HG03280 (cell line): ENCODE data around the gene MT1F.
"Not testable (repeated sequence)": the region's sequence is repeated elsewhere in the genome, so short reads cannot be mapped to it uniquely, and the experiment has no call there.

Source experiments
- ATAC-seq: cut with Tn5 transposase; IDR thresholded peaks from one replicate; pipeline ENCODE4 v1.9.1; 2021; ENCODE audit warnings: mild to moderate bottlenecking, moderate library complexity; ENCODE audit not compliant: unreplicated experiment

Gene MT1F

DNA sequence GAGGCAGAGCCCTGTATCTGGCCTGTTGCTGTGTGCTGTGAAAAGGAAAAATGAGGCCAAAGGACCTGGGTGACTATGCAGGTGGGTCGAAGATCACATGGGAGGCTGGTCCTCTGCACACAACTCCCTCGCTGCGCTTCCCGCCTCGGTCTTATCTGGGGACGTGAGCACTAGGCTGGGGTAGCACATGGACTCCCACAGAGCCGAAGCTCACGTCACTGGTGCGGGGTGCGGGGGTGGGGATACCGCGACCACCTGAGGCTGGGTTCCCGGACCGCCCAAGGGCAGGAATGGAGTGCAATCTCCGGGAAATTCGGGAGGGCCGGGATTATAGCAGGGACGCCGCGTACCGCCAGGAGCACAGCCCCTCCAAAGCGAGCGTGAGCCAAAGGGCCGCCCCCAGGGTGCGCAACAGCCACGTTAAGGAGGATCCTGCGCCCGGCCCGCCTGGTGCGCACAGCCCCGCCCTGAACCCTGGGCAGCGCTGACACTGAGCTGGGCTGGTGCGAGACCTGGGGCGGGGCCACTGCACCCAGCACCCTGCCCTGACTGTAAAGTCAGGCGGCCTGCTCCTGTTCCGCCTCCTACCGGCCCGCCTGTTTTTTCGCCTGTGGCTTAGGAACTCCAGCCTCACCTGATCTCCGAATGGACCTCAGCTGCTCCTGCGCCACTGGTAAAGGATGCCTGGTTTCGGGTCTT, 14.5 kb upstream of the MT1F start:
- no peak for ATAC-seq

- ATAC-seq, result no peak
Observed at GRCh38 chr16:56643833-56644232, 13.9 kb upstream of the MT1F start.

- ATAC-seq, result no peak
Observed at GRCh38 chr16:56645311-56645710, 12.4 kb upstream of the MT1F start.

DNA sequence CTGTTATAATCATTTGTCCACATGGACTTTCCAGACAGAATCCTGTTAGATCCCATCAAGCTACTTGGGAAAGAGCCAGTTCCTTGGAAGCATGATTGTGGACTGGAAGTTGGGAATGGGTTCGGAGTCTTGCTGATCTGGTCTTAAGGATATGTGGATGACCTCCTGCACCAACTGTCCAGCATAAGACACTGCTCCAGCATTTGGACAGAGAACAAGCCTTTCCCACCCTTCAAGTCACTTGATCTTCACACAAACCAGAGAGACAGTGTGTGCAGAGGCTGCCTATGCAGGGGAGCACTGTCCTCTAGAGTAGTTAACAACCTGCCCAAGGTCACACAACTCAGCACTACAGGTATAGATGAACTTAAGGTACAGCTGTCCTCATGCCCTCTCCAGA, 11.9 kb upstream of the MT1F start:
- ATAC-seq, result no peak

DNA sequence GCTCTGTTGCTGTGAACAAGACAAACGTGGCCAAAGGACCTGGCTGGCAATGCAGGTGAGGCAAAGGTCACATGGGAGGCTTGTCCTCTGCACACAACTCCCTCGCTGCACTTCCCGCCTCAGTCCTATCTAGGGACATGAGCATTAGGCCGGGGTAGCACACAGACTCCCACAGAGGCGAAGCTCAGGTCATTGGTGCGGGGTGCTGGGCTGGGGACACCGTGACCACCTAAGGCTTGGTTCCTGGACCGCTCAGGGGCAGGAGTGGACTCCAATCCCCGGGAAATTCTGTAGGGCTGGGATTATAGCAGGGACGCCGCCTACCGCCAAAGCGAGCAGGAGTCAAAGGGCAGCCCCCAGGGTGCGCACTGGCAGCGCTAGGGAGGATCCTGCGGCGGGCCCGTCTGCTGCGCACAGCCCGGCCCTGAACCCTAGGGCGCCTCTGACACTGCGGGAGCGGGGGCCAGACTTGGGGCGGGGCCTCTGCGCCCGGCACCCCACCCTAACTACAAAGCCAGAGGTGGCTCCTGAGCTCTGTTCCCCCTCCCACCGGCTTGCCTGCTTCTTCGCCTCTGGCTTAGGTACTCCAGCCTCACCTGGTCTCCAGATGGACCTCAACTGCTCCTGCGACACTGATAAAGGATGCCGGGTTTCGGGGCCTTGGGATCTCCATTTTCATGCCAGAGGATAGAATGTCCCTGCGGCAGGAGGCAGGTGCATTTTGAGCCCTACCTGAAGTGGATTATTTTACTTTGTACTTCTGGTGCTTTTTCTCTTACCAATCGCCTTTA, 9.9 kb upstream of the MT1F start:
- no peak for ATAC-seq

DNA sequence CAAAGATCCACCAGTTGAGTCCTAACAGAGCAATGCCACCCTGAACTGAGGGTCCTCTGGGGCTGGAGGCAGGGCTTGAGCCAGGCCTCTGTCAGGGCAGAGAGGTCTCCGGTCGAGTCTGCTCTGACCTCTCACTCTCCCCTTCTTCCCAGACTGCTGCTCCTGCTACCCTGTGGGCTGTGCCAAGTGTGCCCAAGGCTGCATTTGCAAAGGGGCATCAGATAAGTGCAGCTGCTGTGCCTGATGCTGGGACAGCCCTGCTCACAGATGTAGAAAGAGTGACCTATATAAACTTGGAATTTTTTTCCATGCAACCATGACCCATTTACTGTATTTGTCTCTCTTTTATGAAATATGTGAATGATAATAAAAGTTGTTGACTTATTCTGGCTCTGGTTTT, 8.5 kb upstream of the MT1F start:
- ATAC-seq, result no peak

GRCh38 chr16:56649820-56650219, 7.9 kb upstream of the MT1F start:
- ATAC-seq, result no peak

GRCh38 chr16:56651586-56651985, 6.2 kb upstream of the MT1F start, which contains the start of gene MT1B:
Gene MT1B (plus strand): TSS chr16:56651886. CDS start chr16:56651954, 68 bp downstream.
- no peak for ATAC-seq

- no peak for ATAC-seq
Observed at GRCh38 chr16:56652600-56652999, 5.2 kb upstream of the MT1F start.

GRCh38 chr16:56653218-56653617, 4.5 kb upstream of the MT1F start:
- ATAC-seq, result no peak

- ATAC-seq, result no peak
Observed at GRCh38 chr16:56658327-56658875, 642 bp downstream of the MT1F start.

- ATAC-seq, result no peak
Observed at GRCh38 chr16:56662357-56663354, 4.9 kb downstream of the MT1F start.

DNA sequence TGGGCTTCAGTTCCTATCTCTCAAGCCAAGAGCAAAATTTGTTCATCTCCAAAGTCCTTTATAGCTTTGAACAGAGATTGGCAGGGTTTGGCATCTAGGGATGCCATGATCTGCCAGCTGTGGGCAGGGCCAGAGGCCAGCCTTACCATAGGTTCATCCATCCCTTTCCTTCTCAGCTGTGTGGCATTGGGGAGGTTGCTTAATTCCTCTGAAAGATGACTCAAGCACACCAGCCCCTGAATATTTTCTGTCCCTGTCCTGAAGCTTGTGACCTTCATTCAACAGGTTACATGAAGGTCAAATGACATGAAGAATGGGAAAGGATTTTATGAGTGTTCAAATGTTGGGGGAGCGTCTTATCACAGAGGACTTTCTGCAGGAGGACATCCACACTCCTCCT, 6.7 kb downstream of the MT1F start:
- ATAC-seq, result no peak

DNA sequence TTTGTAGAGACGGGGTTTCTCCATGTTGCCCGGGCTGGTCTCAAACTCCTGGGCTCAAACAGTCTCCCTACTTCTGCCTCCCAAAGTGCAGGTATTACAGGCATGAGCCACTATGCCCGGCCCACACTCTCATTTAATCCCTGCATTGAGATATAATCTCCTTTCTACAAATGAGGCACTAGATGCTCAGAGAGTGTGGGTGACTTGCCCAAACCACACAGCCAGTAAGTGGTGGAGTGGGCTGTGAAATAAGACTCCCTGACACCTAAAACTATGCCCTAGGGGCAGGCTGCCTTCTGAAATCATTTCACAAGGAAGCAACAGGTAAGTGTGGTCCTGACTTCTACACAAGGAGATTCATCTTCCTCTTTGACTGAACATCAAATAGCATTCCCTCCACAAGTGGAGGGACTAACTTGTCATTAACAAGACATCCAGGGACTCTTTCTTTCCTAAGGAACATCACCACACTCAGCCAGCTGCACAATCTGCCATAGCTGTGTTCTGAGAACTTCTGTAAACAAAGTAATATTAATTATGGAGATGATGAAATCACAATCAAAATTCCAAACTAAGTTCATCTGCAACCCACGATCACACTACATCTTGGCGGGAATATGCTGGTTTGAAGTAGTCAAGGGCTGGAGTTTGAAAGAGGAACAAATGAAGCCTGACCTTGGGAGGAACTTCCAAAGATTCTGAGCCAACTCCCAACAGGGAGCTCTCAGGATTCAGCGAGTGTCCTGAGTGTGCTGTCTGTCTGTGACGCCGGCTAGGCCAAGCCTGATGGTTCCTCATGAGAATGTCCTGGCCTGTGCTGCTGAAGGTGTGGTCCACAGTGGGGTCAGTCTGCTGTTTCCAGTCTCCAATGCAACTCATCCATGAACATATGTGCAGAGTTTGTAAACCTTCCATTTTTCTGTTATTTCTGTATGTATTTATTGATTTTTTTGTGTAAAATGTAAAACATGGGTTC, 7.8 kb downstream of the MT1F start:
- ATAC-seq, result not testable (repeated sequence)

GRCh38 chr16:56667581-56668571, 10.1 kb downstream of the MT1F start, which contains the start of gene MT1G:
Gene MT1G (minus strand): TSS chr16:56668065. CDS start chr16:56667993, 72 bp downstream.
- no peak for ATAC-seq

DNA sequence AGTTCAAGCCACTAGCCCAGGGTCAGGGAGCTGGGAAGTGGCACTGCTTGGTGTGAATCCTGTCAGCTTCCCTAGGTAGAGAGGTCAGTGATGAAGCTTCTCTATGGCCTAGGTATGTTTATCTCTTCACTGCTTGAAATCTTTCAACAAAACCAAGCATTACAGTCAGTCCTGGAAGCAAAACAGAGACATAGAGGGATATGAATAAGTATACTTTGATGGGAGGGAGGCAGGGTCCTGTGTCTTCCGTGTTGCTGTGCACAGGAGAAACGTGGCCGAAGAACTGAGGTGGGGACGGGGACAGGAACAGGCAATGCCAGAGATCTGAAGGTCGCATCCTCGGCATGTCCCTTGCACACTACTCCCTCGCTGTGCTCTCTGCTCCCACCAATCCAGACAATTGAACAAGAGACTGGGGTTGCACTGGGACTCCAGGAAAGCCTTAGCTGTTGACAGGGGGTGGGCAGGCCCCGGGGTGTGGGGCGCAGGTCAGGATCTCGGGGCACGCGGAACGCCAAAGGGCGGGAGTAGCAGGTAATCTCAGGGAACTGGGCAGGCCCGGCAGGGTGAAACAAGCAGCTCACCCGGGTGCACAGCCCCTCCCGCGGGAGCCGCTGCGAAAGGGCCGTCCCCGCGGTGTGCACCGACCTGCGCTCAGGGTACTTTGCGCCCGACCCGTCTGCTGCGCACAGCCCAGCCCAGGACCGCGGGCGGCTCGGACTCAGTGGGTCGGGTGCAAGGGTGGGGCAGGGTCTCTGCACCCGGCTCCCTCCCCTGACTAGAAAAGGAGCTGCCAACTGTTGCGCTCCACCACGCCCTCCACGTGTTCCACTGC, 11.5 kb downstream of the MT1F start, which contains the start of gene MT1H:
Gene MT1H (plus strand): TSS at position 810 of the 835 bp plus-strand sequence. CDS start 71 bp downstream, outside the sequence.
- ATAC-seq, result no peak
